NK-92 (cell line): ENCODE results near the gene RPL39L.
A peak's percentile ranks its signal among the peaks of the same experiment; 100 is the strongest.
"Not testable (repeated sequence)": the region's sequence is repeated elsewhere in the genome, so short reads cannot be mapped to it uniquely, and the experiment has no call there.

Experiments
- DNase-seq: peaks from one replicate; lab custom pipeline; 2025; ENCODE audit not compliant: unreplicated experiment; lab: John Stamatoyannopoulos, UW

Gene RPL39L

GRCh38 chr3:187139126-187139894, at the start of gene RPL39L:
TSS of gene RPL39L (minus strand) at chr3:187139496. CDS start at chr3:187121300, 18,196 bp downstream.
- DNase-seq: peak; percentile 41

- DNase-seq: no peak
Measured at GRCh38 chr3:187188931-187189330, 49.6 kb upstream of the RPL39L start.

GRCh38 chr3:187186801-187187421, 47.6 kb upstream of the RPL39L start:
- no peak for DNase-seq

- DNase-seq: no peak
Measured at GRCh38 chr3:187186375-187186774, 47.1 kb upstream of the RPL39L start.

- DNase-seq: no peak
Measured at GRCh38 chr3:187185759-187186158, 46.5 kb upstream of the RPL39L start.

GRCh38 chr3:187183903-187184302, 44.6 kb upstream of the RPL39L start:
- no peak for DNase-seq

GRCh38 chr3:187183210-187183862, 44.0 kb upstream of the RPL39L start:
- DNase-seq: no peak

GRCh38 chr3:187181454-187182170, 42.3 kb upstream of the RPL39L start:
- no peak for DNase-seq

GRCh38 chr3:187172929-187173328, 33.6 kb upstream of the RPL39L start:
- no peak for DNase-seq

GRCh38 chr3:187170911-187171310, 31.6 kb upstream of the RPL39L start:
- DNase-seq: not testable (repeated sequence)

- DNase-seq: no peak
Measured at GRCh38 chr3:187169231-187169960, 30.1 kb upstream of the RPL39L start.

GRCh38 chr3:187167777-187168176, 28.5 kb upstream of the RPL39L start:
- DNase-seq: no peak

- no peak for DNase-seq
Measured at GRCh38 chr3:187166750-187167149, 27.5 kb upstream of the RPL39L start.

GRCh38 chr3:187165144-187165543, 25.8 kb upstream of the RPL39L start:
- DNase-seq: no peak

GRCh38 chr3:187162265-187162953, 23.1 kb upstream of the RPL39L start:
- DNase-seq: no peak

GRCh38 chr3:187161556-187161955, 22.3 kb upstream of the RPL39L start:
- DNase-seq: no peak

- DNase-seq: no peak
Measured at GRCh38 chr3:187150599-187150998, 11.3 kb upstream of the RPL39L start.

- no peak for DNase-seq
Measured at GRCh38 chr3:187150186-187150585, 10.9 kb upstream of the RPL39L start.

- no peak for DNase-seq
Measured at GRCh38 chr3:187146389-187146788, 7.1 kb upstream of the RPL39L start.
